ENCODE results near the gene LCMT2. TPM values are rescaled to one million over a fixed set of nuclear protein-coding genes. Genes with fewer than 3 reads are reported as not detected.
A peak's percentile ranks its signal among the peaks of the same experiment; 100 is the strongest.

LCMT2 gene
- total RNA-seq, 4 donors from 2014 or later = 4.9 to 8.9 (median 5.9) TPM

- DNase-seq (ENCODE audit: low spot score in 2 of 2) = no peak
- 1 to 2% methylated on average over 35 of the region's 45 CpGs for WGBS, 2 donors
- intact Hi-C loops (cut with DNase I; ENCODE audit: low total_unique reads) = no loop called here
- TF ChIP-seq POLR2A (IDR thresholded peaks at IDR 0.05) (no peak), CTCF (IDR thresholded peaks at IDR 0.05) (no peak)
- H3K4me3 ChIP-seq (ENCODE audit: low read depth, poor library complexity, severe bottlenecking) = peak overlapping the region; percentile 45
Measured at GRCh38 chr15:43370310-43370974, 40.1 kb upstream of the LCMT2 start.

GRCh38 chr15:43361313-43361903 is 31.0 kb upstream of the LCMT2 start:
- H3K4me3 ChIP-seq (ENCODE audit: low read depth, poor library complexity, severe bottlenecking) = no peak overlapping the region
- intact Hi-C loops (cut with DNase I; ENCODE audit: low total_unique reads) = no loop called here
- TF ChIP-seq CTCF (IDR thresholded peaks at IDR 0.05) (no peak), POLR2A (IDR thresholded peaks at IDR 0.05) (no peak)
- no peak for DNase-seq (ENCODE audit: low spot score in 2 of 2)
- 96 to 98% methylated on average over 7 of the region's 7 CpGs for WGBS, 2 donors

- no peak overlapping the region for H3K4me3 ChIP-seq (ENCODE audit: low read depth, poor library complexity, severe bottlenecking)
- intact Hi-C loops (cut with DNase I; ENCODE audit: low total_unique reads) = no loop called here
- no peak for TF ChIP-seq CTCF (IDR thresholded peaks at IDR 0.05)
- TF ChIP-seq POLR2A (IDR thresholded peaks at IDR 0.05) = no peak
- DNase-seq (ENCODE audit: low spot score in 2 of 2) = no peak
- 89 to 97% methylated on average over 4 of the region's 4 CpGs for WGBS, 2 donors
Measured at GRCh38 chr15:43360821-43361220, 30.4 kb upstream of the LCMT2 start.

- DNase-seq (ENCODE audit: low spot score in 2 of 2) = no peak
- intact Hi-C loops (cut with DNase I; ENCODE audit: low total_unique reads) = no loop called here
- H3K4me3 ChIP-seq (ENCODE audit: low read depth, poor library complexity, severe bottlenecking) = no peak overlapping the region
- WGBS, 2 donors = 80 to 95% methylated on average over 2 of the region's 2 CpGs
- TF ChIP-seq CTCF (IDR thresholded peaks at IDR 0.05) (no peak), POLR2A (IDR thresholded peaks at IDR 0.05) (no peak)
Measured at GRCh38 chr15:43352693-43353382, 22.5 kb upstream of the LCMT2 start.

- intact Hi-C loops (cut with DNase I; ENCODE audit: low total_unique reads) = no loop called here
- DNase-seq (ENCODE audit: low spot score in 2 of 2) = no peak
- no peak overlapping the region for H3K4me3 ChIP-seq (ENCODE audit: low read depth, poor library complexity, severe bottlenecking)
- 81 to 84% methylated on average over 3 of the region's 3 CpGs for WGBS, 2 donors
- TF ChIP-seq CTCF (IDR thresholded peaks at IDR 0.05) (no peak), POLR2A (IDR thresholded peaks at IDR 0.05) (no peak)
Measured at GRCh38 chr15:43347114-43347513, 16.7 kb upstream of the LCMT2 start.

All from lower leg skin (tissue), 4 donors.